Left lobe of liver (tissue), 2 donors: ENCODE results near the gene CCT3. TPM values are rescaled to one million over a fixed set of nuclear protein-coding genes. Genes with fewer than 3 reads are reported as not detected.
A peak's percentile ranks its signal among the peaks of the same experiment; 100 is the strongest.
"Not testable (repeated sequence)": the region's sequence is repeated elsewhere in the genome, so short reads cannot be mapped to it uniquely, and the experiment has no call there.

Source experiments
- ATAC-seq: fragments of 200-7000 bp; cut with Tn5 transposase; one replicate; pipeline ENCODE4 v1.9.1; 2020; ENCODE audit warnings: mild to moderate bottlenecking, moderate library complexity
- DNase-seq: peaks from one replicate; pipeline ENCODE4 v3.0.0-alpha.2; 2020; ENCODE audit warnings: low spot score
- total RNA-seq: library from RNA; stranded (reverse); gene quantifications from one replicate; pipeline ENCODE4 v1.2.1, GENCODE V29; 2021
- donor health status: DM: no; HTN: no; CAD: no; lungs with moderate emphysema.
- donor health status: DM: no; HTN: yes; CAD: no.

Gene CCT3
- total RNA-seq, 1 donor from 2014 or later: 80.8 TPM

DNA sequence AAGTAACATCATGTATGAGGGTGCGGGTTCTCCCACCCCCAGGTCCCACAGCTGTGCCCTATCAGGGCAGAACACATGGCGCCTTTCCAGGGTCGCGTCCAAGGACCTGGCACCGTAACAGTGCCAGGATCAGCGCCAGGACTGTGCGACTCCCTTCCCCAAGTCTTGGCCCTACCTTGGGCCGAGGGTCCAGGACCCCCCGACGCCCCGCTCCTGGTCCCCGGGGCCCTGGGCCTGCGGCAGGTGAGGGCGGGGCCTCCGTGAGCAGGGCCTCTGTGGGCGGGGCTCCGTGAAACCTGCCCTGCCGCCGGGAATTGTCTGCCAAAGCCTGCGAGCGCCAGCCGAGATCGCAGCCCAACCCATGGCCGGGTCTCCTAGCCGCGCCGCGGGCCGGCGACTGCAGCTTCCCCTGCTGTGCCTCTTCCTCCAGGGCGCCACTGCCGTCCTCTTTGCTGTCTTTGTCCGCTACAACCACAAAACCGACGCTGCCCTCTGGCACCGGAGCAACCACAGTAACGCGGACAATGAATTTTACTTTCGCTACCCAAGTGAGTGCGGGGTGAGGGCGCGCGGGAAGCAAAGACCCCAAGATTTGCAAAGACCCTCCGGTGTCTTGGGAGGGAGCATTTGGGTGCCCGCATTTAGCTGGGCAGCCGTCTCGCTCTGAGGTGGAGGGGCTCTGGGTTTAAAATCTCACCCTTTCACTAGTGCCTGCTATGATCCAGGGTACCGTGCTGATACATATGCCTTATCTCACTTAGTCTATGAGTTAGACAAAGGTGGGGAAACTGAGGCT lies 31.0 kb upstream of the CCT3 start, which contains the start of gene RHBG:
TSS of gene RHBG (plus strand) at position 323 of the 796 bp plus-strand sequence. CDS start at position 362, 39 bp downstream.
- peak; percentile 93 for ATAC-seq
- peak; percentile 79 for DNase-seq

DNA sequence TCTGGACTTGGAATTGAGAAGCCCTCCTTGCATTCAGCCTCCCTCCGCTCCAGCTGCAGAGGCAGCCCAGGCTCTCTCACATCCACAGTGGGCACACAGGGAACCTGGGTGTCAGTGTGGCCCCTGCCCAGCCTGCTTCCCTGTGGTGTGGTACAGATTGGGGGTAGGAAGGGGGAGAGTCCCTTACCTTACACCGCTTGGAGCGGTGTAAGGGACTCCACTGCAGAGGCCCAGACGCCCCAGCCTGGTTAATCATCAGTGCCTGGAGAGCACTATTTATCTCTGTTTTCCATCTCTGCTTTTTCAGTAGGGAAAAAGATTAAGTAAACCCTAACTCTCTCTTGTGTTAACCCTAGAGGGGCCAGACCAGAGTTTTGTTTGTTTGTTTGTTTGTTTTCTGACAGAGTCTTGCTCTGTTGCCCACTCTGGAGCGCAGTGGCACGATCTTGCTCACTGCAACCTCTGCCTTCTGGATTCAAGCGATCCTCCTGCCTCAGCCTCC lies 30.1 kb upstream of the CCT3 start:
- DNase-seq (no peak), ATAC-seq (peak; percentile 27)

DNA sequence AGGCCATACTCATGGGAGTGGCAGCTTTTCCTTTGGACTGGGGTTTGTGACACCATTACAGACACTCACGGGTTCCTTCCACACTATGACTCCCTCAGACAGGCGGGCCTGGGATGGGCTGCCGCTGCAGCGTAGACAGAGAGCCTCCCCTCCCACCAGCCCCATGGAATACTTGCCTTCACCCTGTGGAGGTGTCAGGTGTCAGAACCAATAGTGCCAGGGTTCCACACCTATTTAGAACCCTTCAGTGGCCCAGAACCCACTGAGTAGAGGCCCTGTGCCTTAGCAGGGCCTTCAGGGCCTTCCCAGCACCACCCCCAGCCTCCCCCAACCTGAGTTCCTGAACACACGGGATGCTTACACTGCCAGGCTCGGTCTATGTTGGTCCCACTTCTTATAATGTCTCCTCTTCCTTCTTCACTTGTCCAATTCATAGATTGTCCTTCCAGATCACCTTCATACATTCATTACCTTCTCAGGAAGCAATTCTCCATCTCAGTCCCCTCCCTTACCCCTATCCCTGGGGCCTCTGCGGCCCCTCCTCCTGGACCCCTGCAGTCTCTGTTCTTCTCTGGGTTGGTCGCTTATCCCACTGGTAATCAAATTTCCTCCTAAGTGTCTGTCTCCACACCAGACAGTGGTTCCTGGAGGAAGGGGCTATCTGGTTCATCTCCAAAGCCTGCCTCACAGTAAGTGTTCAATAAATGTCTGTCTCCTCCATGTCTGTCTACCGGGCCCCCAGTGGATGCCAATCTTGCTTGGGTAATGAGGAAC lies 29.5 kb upstream of the CCT3 start:
- ATAC-seq: no peak
- no peak for DNase-seq

DNA sequence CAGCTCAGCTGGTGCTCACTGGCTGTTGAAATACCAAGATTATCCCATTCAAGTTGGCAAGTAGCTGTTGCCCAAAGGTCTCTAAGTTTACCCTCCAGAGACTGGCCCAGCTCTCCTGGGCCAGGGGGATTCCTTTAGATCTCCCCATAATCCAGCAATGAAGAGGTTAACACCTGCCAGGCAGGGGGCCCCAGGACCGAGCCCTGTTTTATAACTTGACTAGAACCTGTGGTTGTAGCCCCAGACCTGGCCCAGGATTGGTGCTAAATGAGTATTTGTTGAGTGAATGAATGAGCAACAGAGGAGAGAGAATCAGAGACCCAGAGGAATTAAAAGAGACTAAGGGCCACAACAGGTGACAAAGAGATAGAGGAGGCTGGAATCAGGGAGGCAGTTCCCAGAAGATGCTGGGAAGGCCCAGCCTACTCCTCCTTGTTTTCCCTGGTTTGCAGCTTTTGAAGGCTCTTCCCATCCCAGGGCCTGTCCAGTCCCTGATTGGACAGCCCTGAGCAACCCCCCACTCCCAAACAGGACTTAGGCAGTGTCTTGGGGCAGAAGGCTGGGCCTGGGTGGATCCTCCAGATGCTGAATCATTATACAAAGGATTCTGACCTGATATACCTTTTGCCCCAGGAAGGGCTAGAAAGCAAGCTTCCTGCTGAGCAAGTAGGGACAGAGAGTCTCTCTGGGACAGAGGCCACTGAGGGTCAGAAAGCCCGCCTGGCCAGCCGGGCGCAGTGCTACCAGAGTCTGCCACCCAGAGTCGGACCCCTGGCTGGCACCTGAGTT lies 28.5 kb upstream of the CCT3 start:
- DNase-seq (no peak), ATAC-seq (no peak)

- no peak for ATAC-seq
- no peak for DNase-seq
These were observed 27.7 kb upstream of the CCT3 start for GRCh38 chr1:156365754-156366153.

DNA sequence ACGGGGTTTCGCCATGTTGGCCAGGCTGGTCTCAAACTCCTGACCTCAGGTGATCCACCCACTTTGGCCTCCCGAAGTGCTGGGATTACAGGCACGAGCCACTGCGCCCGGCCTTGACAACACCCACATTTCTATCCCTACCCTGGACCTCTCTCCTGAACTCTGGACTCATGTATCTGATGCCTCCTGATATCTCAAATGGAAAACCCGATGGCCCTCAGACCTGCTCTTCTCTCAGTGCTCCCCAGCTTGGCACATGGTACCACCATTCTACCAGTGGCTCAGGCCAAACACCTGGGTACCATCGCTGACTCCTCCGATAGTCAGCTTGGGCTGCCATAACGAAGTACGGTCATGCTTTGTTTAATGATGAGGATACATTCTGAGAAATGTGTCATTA lies 22.4 kb upstream of the CCT3 start:
- no peak for ATAC-seq
- no peak for DNase-seq

- DNase-seq: no peak
- ATAC-seq: no peak
These were observed 21.9 kb upstream of the CCT3 start for GRCh38 chr1:156359973-156360372.

- ATAC-seq: no peak
These were observed 21.2 kb upstream of the CCT3 start for GRCh38 chr1:156359249-156359648.

DNA sequence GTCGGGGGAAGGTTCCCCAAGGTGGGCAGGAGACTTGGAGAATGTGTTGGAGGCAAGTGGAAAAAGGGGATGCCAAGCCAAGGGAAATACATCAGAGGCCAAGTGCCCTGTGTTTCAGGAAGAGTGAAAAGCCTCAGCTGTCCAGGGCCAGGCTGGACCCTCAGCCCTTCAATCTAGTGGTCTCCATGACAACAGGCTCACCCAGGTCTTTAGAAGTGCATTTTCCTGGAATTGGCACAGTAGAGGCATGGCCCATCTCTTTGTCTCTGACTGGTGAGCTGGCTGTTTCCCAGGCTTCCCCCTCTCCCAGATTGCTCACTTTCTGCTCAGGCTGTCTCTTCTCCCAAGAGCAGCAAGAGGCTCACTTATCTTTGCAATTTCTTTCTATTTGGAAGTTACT lies 20.5 kb upstream of the CCT3 start:
- DNase-seq (no peak), ATAC-seq (no peak)

More at GRCh38 chr1:156359249-156359648, 21.2 kb upstream of the CCT3 start:
- DNase-seq: no peak

DNA sequence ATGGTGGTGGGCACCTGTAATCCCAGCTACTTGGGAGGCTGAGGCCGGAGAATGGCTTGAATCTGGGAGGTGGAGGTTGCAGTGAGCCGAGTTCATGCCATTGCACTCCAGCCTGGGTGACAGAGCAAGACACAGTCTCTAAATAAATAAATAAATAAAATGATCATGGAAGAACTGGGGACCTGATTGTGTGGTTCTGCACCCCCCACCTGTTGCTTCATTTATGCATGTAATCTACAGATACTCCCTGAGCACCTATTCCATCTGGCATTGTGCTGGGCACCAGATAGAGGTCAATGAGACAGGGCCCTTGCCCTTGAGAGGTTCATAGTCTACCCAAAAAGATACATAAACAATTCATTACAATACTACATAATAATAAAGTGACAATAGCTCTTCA lies 19.9 kb upstream of the CCT3 start:
- DNase-seq (no peak), ATAC-seq (no peak)

DNA sequence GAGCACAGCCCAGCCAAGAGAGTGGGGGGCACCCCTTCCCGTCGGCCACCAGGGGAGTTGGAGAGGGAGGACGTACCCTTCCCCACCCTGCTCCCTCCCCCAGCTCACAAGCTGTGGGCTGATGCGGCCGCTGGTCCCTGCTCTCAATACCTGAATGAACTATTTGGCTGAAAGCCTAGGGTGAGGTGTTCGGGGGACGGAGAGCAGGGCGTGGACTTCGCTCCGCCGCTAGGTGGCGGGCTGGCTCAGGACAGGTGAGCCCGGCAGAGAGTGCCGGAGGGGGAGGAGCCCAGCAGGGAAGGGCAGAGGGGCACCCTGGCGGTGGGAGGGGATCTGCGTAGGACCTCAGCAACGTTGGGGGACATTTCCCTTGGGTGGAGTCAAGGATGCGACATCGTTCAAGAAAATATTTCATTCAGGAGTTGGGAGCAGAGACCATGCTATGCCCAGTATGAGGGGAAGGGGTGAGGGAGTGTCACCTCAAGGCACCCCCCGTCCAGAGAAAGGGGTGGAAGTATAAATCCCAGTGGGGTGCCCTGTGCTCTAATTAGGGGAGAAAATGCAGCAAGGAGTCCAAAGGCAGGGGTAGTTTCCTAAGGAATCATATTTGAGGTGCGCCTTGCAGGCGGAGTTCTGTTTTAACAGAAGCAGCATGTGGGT lies 18.9 kb upstream of the CCT3 start:
- DNase-seq (peak; percentile 79), ATAC-seq (peak; percentile 99)

DNA sequence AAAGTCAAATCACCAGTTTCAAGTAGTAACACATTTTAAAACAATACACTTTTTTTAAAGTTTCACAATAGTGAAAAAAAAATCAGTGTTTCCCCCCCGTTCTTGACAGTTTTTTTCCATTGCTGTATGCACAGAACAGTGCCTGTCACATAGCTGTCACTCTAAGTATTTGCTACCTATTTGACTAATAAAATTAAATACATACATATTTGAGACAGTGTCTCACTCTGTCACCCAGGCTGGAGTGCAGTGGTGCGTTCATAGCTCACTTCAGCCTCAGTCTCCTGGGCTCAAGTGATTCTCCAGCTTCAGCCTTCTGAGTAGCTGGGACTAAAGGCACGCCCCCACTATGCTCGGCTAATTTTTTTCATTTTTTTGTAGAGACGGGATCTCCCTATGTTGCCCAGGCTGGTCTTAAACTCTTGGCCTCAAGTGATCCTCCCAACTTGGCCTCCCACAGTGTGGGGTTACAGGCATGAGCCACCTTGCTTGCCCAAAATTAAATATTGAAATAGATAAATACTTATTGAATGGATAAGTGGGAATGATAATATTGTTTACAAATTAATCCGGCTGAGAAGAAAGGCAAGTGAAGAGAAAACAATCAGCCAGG lies 18.3 kb upstream of the CCT3 start:
- no peak for ATAC-seq
- no peak for DNase-seq

GRCh38 chr1:156352481-156352880 lies 14.4 kb upstream of the CCT3 start:
- DNase-seq, ATAC-seq: not testable (repeated sequence)

- DNase-seq (no peak), ATAC-seq (no peak)
These were observed 9.2 kb upstream of the CCT3 start for GRCh38 chr1:156347331-156347730.

DNA sequence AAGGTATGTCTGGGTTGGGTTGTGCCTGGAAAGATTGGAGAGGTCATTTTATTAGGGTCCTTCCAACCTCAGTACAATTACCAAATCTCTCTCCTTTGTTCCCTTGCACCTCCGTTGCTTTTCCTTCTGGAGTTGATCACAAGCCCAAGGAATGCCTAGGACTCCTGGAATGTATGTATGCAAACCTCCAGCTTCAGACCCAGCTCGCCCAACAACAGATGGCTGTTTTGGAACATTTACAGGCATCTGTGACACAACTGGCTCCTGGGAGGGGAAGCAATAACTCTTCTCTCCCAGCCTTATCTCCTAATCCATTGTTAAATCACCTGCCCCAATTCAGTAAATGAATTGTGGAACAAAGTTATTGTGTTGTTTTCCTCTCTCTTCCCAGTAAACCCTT lies 8.5 kb upstream of the CCT3 start:
- no peak for DNase-seq
- ATAC-seq: no peak

DNA sequence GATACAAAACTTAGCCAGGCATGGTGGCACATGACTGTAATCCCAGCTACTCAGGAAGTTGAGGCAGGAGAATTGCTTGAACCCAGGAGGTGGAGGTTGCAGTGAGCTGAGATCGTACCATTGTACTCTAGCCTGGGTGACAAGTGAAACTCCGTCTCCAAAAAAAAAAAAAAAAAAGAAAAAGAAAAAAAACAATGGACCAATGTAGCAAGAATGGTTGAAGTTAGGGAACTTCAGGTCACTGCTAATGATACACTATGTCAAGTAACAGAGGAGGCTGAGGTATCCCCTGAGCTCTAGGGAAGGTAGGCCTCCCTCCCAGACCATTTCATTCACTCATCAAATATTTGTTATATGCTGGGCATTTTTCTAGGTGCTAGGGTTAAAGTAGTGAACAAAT lies 7.9 kb upstream of the CCT3 start:
- ATAC-seq, DNase-seq: not testable (repeated sequence)

DNA sequence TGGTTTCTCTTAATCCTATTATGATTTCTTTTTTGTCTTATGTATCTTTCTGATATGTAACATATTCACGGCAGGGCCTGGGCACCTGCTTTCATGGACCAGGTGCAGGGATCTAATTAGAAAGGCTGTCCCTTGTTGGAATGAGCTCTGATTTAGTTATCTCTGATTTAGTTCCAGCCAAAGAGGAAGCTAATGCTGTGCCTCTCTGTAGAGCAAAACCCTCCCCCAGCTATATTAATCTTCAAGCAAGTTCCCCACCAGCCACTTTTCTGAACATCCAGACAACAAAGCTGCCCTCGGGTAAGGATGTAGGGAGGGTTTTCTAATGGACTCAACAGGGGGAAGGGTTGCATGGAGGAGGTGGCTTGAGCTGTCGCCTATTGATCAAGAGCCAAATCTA lies 6.3 kb upstream of the CCT3 start:
- DNase-seq (no peak), ATAC-seq (no peak)

DNA sequence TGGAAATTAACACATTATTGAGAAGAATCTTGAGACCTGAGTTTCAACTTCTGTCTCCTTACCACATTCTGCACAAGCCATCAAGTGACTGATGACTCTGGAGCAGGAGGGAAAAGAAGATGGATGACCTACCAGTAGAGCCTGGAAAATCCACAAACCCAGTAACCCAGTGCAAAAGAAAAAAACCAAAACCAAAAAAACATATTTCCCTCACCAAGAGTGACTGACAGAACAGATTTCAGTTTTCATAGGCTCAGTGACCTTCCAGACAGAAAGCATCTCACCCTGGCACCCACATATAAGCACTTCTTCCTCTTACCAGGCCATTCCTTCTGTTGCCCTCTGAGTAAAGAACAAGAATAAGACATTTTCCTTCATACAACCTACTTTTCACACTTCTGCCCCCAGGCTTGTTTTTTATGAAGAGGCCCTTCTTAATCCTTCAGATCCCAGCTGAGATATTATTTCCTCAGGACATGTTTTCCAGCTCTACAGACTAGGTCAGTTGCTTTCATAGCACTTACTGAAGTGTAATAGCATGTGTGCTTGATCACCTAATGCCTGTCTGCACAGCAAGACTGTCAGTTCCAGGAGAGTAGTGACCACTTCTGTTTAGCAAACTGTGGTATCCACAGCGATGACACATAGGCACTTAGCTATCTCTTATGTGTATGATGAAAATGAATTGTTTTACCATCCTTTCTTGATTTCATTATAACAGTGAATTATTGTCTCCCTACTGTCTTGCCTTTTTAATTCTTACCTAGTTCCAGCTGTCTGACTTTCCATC lies 4.3 kb upstream of the CCT3 start:
- DNase-seq (no peak), ATAC-seq (no peak)

DNA sequence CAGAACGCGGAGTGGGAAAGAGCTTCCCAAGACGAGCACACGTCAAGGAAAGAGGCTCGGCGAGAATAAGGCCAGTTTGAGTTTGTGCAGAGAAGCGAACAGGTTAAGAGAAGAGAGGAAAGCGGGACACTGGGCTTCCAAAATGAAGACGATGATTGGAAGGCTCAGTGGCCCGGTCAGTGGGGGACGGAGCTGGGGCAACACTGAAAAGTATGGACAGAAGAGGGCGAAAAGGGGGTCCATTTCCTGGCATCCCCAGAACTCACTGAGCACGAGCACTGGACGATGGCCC lies 258 bp downstream of the CCT3 start:
- DNase-seq (no peak), ATAC-seq (no peak)
